CD1c-positive myeloid dendritic cell (primary cell): Measurements from ENCODE around the gene ESRRG.
"Not testable (repeated sequence)": the region's sequence is repeated elsewhere in the genome, so short reads cannot be mapped to it uniquely, and the experiment has no call there.

ENCODE experiments used
- DNase-seq: peaks from one replicate; pipeline ENCODE4 v3.0.0-alpha.2; 2016; ENCODE audit errors: extremely low spot score

ESRRG gene

GRCh38 chr1:216566641-216567205 is 156.5 kb downstream of the ESRRG start:
- no peak for DNase-seq

GRCh38 chr1:216563087-216563486 is 160.1 kb downstream of the ESRRG start:
- no peak for DNase-seq

GRCh38 chr1:216562383-216562782 is 160.8 kb downstream of the ESRRG start:
- no peak for DNase-seq

- DNase-seq = no peak
These were observed 162.7 kb downstream of the ESRRG start for GRCh38 chr1:216560527-216560926.

GRCh38 chr1:216559359-216559758 is 163.9 kb downstream of the ESRRG start:
- no peak for DNase-seq

GRCh38 chr1:216555653-216556052 is 167.6 kb downstream of the ESRRG start:
- no peak for DNase-seq

- no peak for DNase-seq
These were observed 168.3 kb downstream of the ESRRG start for GRCh38 chr1:216554934-216555333.

GRCh38 chr1:216553766-216554165 is 169.5 kb downstream of the ESRRG start:
- DNase-seq = no peak

GRCh38 chr1:216553040-216553439 is 170.2 kb downstream of the ESRRG start:
- no peak for DNase-seq

GRCh38 chr1:216549796-216550195 is 173.4 kb downstream of the ESRRG start:
- no peak for DNase-seq

GRCh38 chr1:216542741-216543140 is 180.5 kb downstream of the ESRRG start:
- no peak for DNase-seq

- DNase-seq = no peak
These were observed 181.0 kb downstream of the ESRRG start for GRCh38 chr1:216542263-216542662.

- DNase-seq = no peak
These were observed 187.5 kb downstream of the ESRRG start for GRCh38 chr1:216535751-216536150.

- DNase-seq = no peak
These were observed 188.2 kb downstream of the ESRRG start for GRCh38 chr1:216535059-216535458.

GRCh38 chr1:216533776-216534175 is 189.5 kb downstream of the ESRRG start:
- no peak for DNase-seq

GRCh38 chr1:216532251-216532798 is 190.9 kb downstream of the ESRRG start:
- DNase-seq = no peak

GRCh38 chr1:216531263-216532239 is 191.7 kb downstream of the ESRRG start:
- DNase-seq = no peak

GRCh38 chr1:216529851-216530250 is 193.4 kb downstream of the ESRRG start:
- not testable (repeated sequence) for DNase-seq

GRCh38 chr1:216528816-216529215 is 194.4 kb downstream of the ESRRG start:
- DNase-seq = no peak

GRCh38 chr1:216523449-216524190 is 199.6 kb downstream of the ESRRG start:
- no peak for DNase-seq

- no peak for DNase-seq
These were observed 200.2 kb downstream of the ESRRG start for GRCh38 chr1:216523043-216523442.

- no peak for DNase-seq
These were observed 201.8 kb downstream of the ESRRG start for GRCh38 chr1:216521477-216521876.
